Gastrocnemius medialis (tissue), 4 donors: Measurements from ENCODE around the gene TBC1D5.

ENCODE experiments used
- POLR2A ChIP-seq, 2 donors: fragments of 450-650 bp; IDR thresholded peaks; one replicate each; pipeline ENCODE4 v1.6.1; 2017; ENCODE audit warnings: antibody characterized with exemption in 2 of 2, mild to moderate bottlenecking in 2 of 2, moderate library complexity in 2 of 2
- TF ChIP-seq, protein P1 (sequence below), 5 experiments: fragments of 450-650 bp in 3 of 5; fragments of 200-600 bp in 2 of 5; sonication (generic) in 2 of 5; IDR thresholded peaks in 4 of 5; conservative IDR thresholded peaks in 1 of 5; 1 replicate in 4 of 5; 2 replicates in 1 of 5; pipeline ENCODE4 v1.5.1; 2016 to 2019; ENCODE audit warnings: antibody characterized with exemption in 5 of 5, mild to moderate bottlenecking in 3 of 5, moderate library complexity in 3 of 5

DNA sequence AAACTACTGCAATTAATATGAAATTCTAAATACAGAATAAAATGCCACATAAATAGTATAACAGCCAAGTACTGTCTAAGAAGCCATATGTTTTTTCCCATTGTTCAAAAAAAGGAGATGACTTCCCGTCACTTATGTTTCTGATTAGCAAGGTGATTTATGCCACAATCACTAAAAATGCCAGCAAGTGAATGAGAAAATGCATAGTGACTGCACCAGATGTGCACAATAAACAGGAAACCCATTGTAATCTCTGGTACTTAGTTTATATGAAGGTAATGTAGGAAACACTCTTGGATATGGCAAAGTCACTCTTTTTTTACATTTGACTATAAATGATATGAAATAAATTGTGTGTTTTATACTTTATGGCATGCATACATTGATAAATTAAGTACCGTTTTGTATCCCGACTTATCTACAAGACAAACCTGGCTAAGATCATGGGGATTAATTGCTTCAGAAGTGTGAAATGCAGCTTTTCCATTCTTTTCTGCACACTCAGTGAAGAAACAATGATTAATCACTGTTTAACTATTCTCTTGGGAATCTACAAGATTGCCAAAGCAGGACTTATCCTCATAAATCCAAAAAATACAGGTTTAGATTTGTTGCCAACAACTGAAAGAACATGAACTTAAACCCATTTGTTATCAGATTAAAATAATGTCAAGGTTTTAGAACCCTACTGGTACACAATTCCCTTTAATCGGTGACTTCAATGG is 164.5 kb downstream of the TBC1D5 start:
- TF ChIP-seq, protein P1, sequence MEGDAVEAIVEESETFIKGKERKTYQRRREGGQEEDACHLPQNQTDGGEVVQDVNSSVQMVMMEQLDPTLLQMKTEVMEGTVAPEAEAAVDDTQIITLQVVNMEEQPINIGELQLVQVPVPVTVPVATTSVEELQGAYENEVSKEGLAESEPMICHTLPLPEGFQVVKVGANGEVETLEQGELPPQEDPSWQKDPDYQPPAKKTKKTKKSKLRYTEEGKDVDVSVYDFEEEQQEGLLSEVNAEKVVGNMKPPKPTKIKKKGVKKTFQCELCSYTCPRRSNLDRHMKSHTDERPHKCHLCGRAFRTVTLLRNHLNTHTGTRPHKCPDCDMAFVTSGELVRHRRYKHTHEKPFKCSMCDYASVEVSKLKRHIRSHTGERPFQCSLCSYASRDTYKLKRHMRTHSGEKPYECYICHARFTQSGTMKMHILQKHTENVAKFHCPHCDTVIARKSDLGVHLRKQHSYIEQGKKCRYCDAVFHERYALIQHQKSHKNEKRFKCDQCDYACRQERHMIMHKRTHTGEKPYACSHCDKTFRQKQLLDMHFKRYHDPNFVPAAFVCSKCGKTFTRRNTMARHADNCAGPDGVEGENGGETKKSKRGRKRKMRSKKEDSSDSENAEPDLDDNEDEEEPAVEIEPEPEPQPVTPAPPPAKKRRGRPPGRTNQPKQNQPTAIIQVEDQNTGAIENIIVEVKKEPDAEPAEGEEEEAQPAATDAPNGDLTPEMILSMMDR (IDR thresholded peaks at IDR 0.05 in 4 of 5, conservative IDR thresholded peaks at IDR 0.05 in 1 of 5), result no peak
- no peak for TF ChIP-seq POLR2A (IDR thresholded peaks at IDR 0.05)
